Measurements from ENCODE around the gene NDUFS1. TPM values are rescaled to one million over a fixed set of nuclear protein-coding genes. Genes with fewer than 3 reads are reported as not detected.
"Not testable (repeated sequence)": the region's sequence is repeated elsewhere in the genome, so short reads cannot be mapped to it uniquely, and the experiment has no call there.

Gene NDUFS1
- 34.5 and 34.8 TPM in 2 replicates for polyA plus RNA-seq (2013)

GRCh38 chr2:206159346-206160124, at the start of gene NDUFS1, which contains the start of gene EEF1B2:
TSS of gene NDUFS1 (minus strand) at chr2:206159444. CDS start at chr2:206153678, 5,766 bp downstream.
TSS of gene EEF1B2 (plus strand) at chr2:206159895. CDS start at chr2:206159980, 85 bp downstream.
- H3K23ac ChIP-seq (ENCODE audit: low read length): no peak within 1 kb of the TSS
- no CpG with 5 or more reads among the region's 64 CpGs for WGBS (ENCODE audit: extremely low coverage, insufficient coverage, insufficient read length)
- peak within 1 kb of the TSS; percentile 86 for H3K27ac ChIP-seq (ENCODE audit: low read depth, low read length)
- H3K27me3 ChIP-seq (ENCODE audit: insufficient read depth, low read length): no peaks in the 10 kb centered on the region
- H3K36me3 ChIP-seq (ENCODE audit: control insufficient read depth in 1 of 2, insufficient read depth in 2 of 2, low read length in 2 of 2): peaks cover 18 to 23% of the 10 kb centered on the region in 2 experiments
- peak within 1 kb of the TSS; percentile 83 for H2AK5ac ChIP-seq (ENCODE audit: low read length)
- peaks cover 2% of the 10 kb centered on the region in 2 experiments for H3K4me1 ChIP-seq (ENCODE audit: control insufficient read depth in 1 of 2, insufficient read depth in 2 of 2, low read length in 2 of 2)
- H3K18ac ChIP-seq (ENCODE audit: low read length): peak within 1 kb of the TSS; percentile 88
- H2BK120ac ChIP-seq (ENCODE audit: insufficient read depth, low read length, poor library complexity): peak within 1 kb of the TSS; percentile 86
- H2AFZ ChIP-seq (ENCODE audit: insufficient read depth, low read length, poor library complexity): peak within 1 kb of the TSS; percentile 93
- peak within 1 kb of the TSS; percentile 99 for H4K8ac ChIP-seq (ENCODE audit: low read depth, low read length)
- peak within 1 kb of the TSS; percentile 98 for H3K9ac ChIP-seq (ENCODE audit: low read length)
- H2BK5ac ChIP-seq (ENCODE audit: low read depth, low read length, poor library complexity): peak within 1 kb of the TSS; percentile 96
- peak; percentile 99 for DNase-seq
- no peaks in the 10 kb centered on the region for H3K9me3 ChIP-seq (ENCODE audit: insufficient read depth, low read depth, low read length)
- H3K4me2 ChIP-seq (ENCODE audit: low read length): peak within 1 kb of the TSS; percentile 94
- peak within 1 kb of the TSS; percentile 96 for H3K14ac ChIP-seq (ENCODE audit: low read length)
- H2BK12ac ChIP-seq (ENCODE audit: low read length): no peak within 1 kb of the TSS
- H3K4ac ChIP-seq (ENCODE audit: low read depth, low read length): peak within 1 kb of the TSS; percentile 93
- H4K12ac ChIP-seq (ENCODE audit: low read depth, low read length): peak within 1 kb of the TSS; percentile 98
- H4K91ac ChIP-seq (ENCODE audit: low read depth, low read length): peak within 1 kb of the TSS; percentile 94
- H3K79me2 ChIP-seq (ENCODE audit: control insufficient read depth, insufficient read depth, low read length, poor library complexity): peaks cover 26% of the 10 kb centered on the region
- peaks cover 14% of the 10 kb centered on the region for H3K79me1 ChIP-seq (ENCODE audit: low read length)
- H3K4me3 ChIP-seq (ENCODE audit: low read depth, low read length): peak within 1 kb of the TSS; percentile 88

- no peak overlapping the region for H3K4me3 ChIP-seq (ENCODE audit: low read depth, low read length)
- H3K4me1 ChIP-seq (ENCODE audit: control insufficient read depth in 1 of 2, insufficient read depth in 2 of 2, low read length in 2 of 2): no peaks in the 10 kb centered on the region
- no peaks in the 10 kb centered on the region for H3K9me3 ChIP-seq (ENCODE audit: insufficient read depth, low read depth, low read length)
- H2AFZ ChIP-seq (ENCODE audit: insufficient read depth, low read length, poor library complexity): no peak overlapping the region
- no CpG with 5 or more reads among the region's 7 CpGs for WGBS (ENCODE audit: extremely low coverage, insufficient coverage, insufficient read length)
- H3K27me3 ChIP-seq (ENCODE audit: insufficient read depth, low read length): no peaks in the 10 kb centered on the region
- no peak overlapping the region for H4K8ac ChIP-seq (ENCODE audit: low read depth, low read length)
- no peak overlapping the region for H3K14ac ChIP-seq (ENCODE audit: low read length)
- H3K23ac ChIP-seq (ENCODE audit: low read length): no peak overlapping the region
- no peaks in the 10 kb centered on the region for H3K36me3 ChIP-seq (ENCODE audit: control insufficient read depth in 1 of 2, insufficient read depth in 2 of 2, low read length in 2 of 2)
- H3K4ac ChIP-seq (ENCODE audit: low read depth, low read length): no peak overlapping the region
- H4K91ac ChIP-seq (ENCODE audit: low read depth, low read length): no peak overlapping the region
- no peak overlapping the region for H2BK12ac ChIP-seq (ENCODE audit: low read length)
- H3K79me1 ChIP-seq (ENCODE audit: low read length): no peaks in the 10 kb centered on the region
- H3K27ac ChIP-seq (ENCODE audit: low read depth, low read length): no peak overlapping the region
- H3K79me2 ChIP-seq (ENCODE audit: control insufficient read depth, insufficient read depth, low read length, poor library complexity): no peaks in the 10 kb centered on the region
- no peak overlapping the region for H3K18ac ChIP-seq (ENCODE audit: low read length)
- no peak overlapping the region for H2AK5ac ChIP-seq (ENCODE audit: low read length)
- H2BK120ac ChIP-seq (ENCODE audit: insufficient read depth, low read length, poor library complexity): no peak overlapping the region
- no peak overlapping the region for H2BK5ac ChIP-seq (ENCODE audit: low read depth, low read length, poor library complexity)
- H3K4me2 ChIP-seq (ENCODE audit: low read length): no peak overlapping the region
- H3K9ac ChIP-seq (ENCODE audit: low read length): no peak overlapping the region
- no peak overlapping the region for H4K12ac ChIP-seq (ENCODE audit: low read depth, low read length)
- DNase-seq: peak in 1 of 2 donors; percentile 26
These were observed 49.7 kb upstream of the NDUFS1 start for GRCh38 chr2:206208900-206209299.

GRCh38 chr2:206207316-206207715, 48.1 kb upstream of the NDUFS1 start:
- H2AK5ac ChIP-seq (ENCODE audit: low read length); H3K9ac ChIP-seq (ENCODE audit: low read length): not testable (repeated sequence)

GRCh38 chr2:206204710-206205109, 45.5 kb upstream of the NDUFS1 start:
- H2AFZ ChIP-seq (ENCODE audit: insufficient read depth, low read length, poor library complexity): no peak overlapping the region
- no peaks in the 10 kb centered on the region for H3K27me3 ChIP-seq (ENCODE audit: insufficient read depth, low read length)
- WGBS (ENCODE audit: extremely low coverage, insufficient coverage, insufficient read length): no CpG with 5 or more reads among the region's 3 CpGs
- H2BK5ac ChIP-seq (ENCODE audit: low read depth, low read length, poor library complexity): no peak overlapping the region
- no peaks in the 10 kb centered on the region for H3K79me1 ChIP-seq (ENCODE audit: low read length)
- no peak overlapping the region for H3K4ac ChIP-seq (ENCODE audit: low read depth, low read length)
- no peak overlapping the region for H2BK12ac ChIP-seq (ENCODE audit: low read length)
- no peak overlapping the region for H4K8ac ChIP-seq (ENCODE audit: low read depth, low read length)
- H3K79me2 ChIP-seq (ENCODE audit: control insufficient read depth, insufficient read depth, low read length, poor library complexity): no peaks in the 10 kb centered on the region
- no peak overlapping the region for H3K23ac ChIP-seq (ENCODE audit: low read length)
- H3K4me1 ChIP-seq (ENCODE audit: control insufficient read depth in 1 of 2, insufficient read depth in 2 of 2, low read length in 2 of 2): no peaks in the 10 kb centered on the region
- no peak overlapping the region for H3K14ac ChIP-seq (ENCODE audit: low read length)
- no peak overlapping the region for H2BK120ac ChIP-seq (ENCODE audit: insufficient read depth, low read length, poor library complexity)
- H3K18ac ChIP-seq (ENCODE audit: low read length): no peak overlapping the region
- H4K12ac ChIP-seq (ENCODE audit: low read depth, low read length): no peak overlapping the region
- no peak overlapping the region for H3K4me2 ChIP-seq (ENCODE audit: low read length)
- H4K91ac ChIP-seq (ENCODE audit: low read depth, low read length): no peak overlapping the region
- H3K4me3 ChIP-seq (ENCODE audit: low read depth, low read length): no peak overlapping the region
- H2AK5ac ChIP-seq (ENCODE audit: low read length): no peak overlapping the region
- no peaks in the 10 kb centered on the region for H3K9me3 ChIP-seq (ENCODE audit: insufficient read depth, low read depth, low read length)
- H3K27ac ChIP-seq (ENCODE audit: low read depth, low read length): no peak overlapping the region
- DNase-seq: peak in 1 of 2 donors; percentile 15
- H3K9ac ChIP-seq (ENCODE audit: low read length): no peak overlapping the region
- H3K36me3 ChIP-seq (ENCODE audit: control insufficient read depth in 1 of 2, insufficient read depth in 2 of 2, low read length in 2 of 2): no peaks in the 10 kb centered on the region

More at GRCh38 chr2:206207316-206207715, 48.1 kb upstream of the NDUFS1 start:
- not testable (repeated sequence) for H3K27ac ChIP-seq (ENCODE audit: low read depth, low read length); H3K36me3 ChIP-seq (ENCODE audit: control insufficient read depth in 1 of 2, insufficient read depth in 2 of 2, low read length in 2 of 2); H3K4me3 ChIP-seq (ENCODE audit: low read depth, low read length); DNase-seq; H3K18ac ChIP-seq (ENCODE audit: low read length); H2AFZ ChIP-seq (ENCODE audit: insufficient read depth, low read length, poor library complexity); H2BK120ac ChIP-seq (ENCODE audit: insufficient read depth, low read length, poor library complexity); H4K8ac ChIP-seq (ENCODE audit: low read depth, low read length); H3K4me2 ChIP-seq (ENCODE audit: low read length); H3K79me1 ChIP-seq (ENCODE audit: low read length); H3K79me2 ChIP-seq (ENCODE audit: control insufficient read depth, insufficient read depth, low read length, poor library complexity); H3K9me3 ChIP-seq (ENCODE audit: insufficient read depth, low read depth, low read length); H2BK12ac ChIP-seq (ENCODE audit: low read length); H3K14ac ChIP-seq (ENCODE audit: low read length); H4K91ac ChIP-seq (ENCODE audit: low read depth, low read length); H4K12ac ChIP-seq (ENCODE audit: low read depth, low read length); H3K4ac ChIP-seq (ENCODE audit: low read depth, low read length); H2BK5ac ChIP-seq (ENCODE audit: low read depth, low read length, poor library complexity); H3K4me1 ChIP-seq (ENCODE audit: control insufficient read depth in 1 of 2, insufficient read depth in 2 of 2, low read length in 2 of 2); H3K27me3 ChIP-seq (ENCODE audit: insufficient read depth, low read length); H3K23ac ChIP-seq (ENCODE audit: low read length)
- WGBS (ENCODE audit: extremely low coverage, insufficient coverage, insufficient read length): no CpG with 5 or more reads among the region's 2 CpGs

All from trophoblast cell (in vitro differentiated cells and primary cell).